Activated CD4-positive, alpha-beta T cell treated with anti-CD3 and anti-CD28 coated beads, Interleukin-2, amount 50 U/mL, for 1 hour (primary cell): ENCODE measurements around the gene USH1C.

Source experiments
- DNase-seq: peaks from one replicate; pipeline ENCODE4 v3.0.0-alpha.2; 2020

The USH1C gene

GRCh38 chr11:17568944-17569343, 24.7 kb upstream of the USH1C start:
- no peak for DNase-seq

- DNase-seq, result no peak
These were observed 20.4 kb upstream of the USH1C start for GRCh38 chr11:17564687-17565042.

GRCh38 chr11:17563961-17564686, 19.9 kb upstream of the USH1C start:
- no peak for DNase-seq

- no peak for DNase-seq
These were observed 19.0 kb upstream of the USH1C start for GRCh38 chr11:17563231-17563646.

- no peak for DNase-seq
These were observed 17.3 kb upstream of the USH1C start for GRCh38 chr11:17561526-17561925.

GRCh38 chr11:17561111-17561415, 16.8 kb upstream of the USH1C start:
- DNase-seq, result no peak

GRCh38 chr11:17560281-17561110, 16.3 kb upstream of the USH1C start:
- DNase-seq, result no peak

GRCh38 chr11:17559341-17560087, 15.3 kb upstream of the USH1C start:
- DNase-seq, result no peak

GRCh38 chr11:17558916-17559315, 14.7 kb upstream of the USH1C start:
- no peak for DNase-seq

- no peak for DNase-seq
These were observed 14.0 kb upstream of the USH1C start for GRCh38 chr11:17558025-17558780.

- no peak for DNase-seq
These were observed 12.8 kb upstream of the USH1C start for GRCh38 chr11:17556999-17557398.

- no peak for DNase-seq
These were observed 10.3 kb upstream of the USH1C start for GRCh38 chr11:17554487-17554886.

- DNase-seq, result no peak
These were observed 9.0 kb upstream of the USH1C start for GRCh38 chr11:17553249-17553546.

GRCh38 chr11:17552392-17553248, 8.4 kb upstream of the USH1C start:
- DNase-seq, result no peak

GRCh38 chr11:17552041-17552355, 7.8 kb upstream of the USH1C start:
- DNase-seq, result no peak

GRCh38 chr11:17551347-17552040, 7.3 kb upstream of the USH1C start:
- no peak for DNase-seq

GRCh38 chr11:17550450-17551346, 6.5 kb upstream of the USH1C start:
- DNase-seq, result no peak

- no peak for DNase-seq
These were observed 4.2 kb upstream of the USH1C start for GRCh38 chr11:17548444-17548843.

GRCh38 chr11:17547932-17548331, 3.7 kb upstream of the USH1C start:
- no peak for DNase-seq

- no peak for DNase-seq
These were observed 2.9 kb upstream of the USH1C start, which contains the start of gene OTOG for GRCh38 chr11:17547051-17547577. OTOG (plus strand) TSS chr11:17547259; CDS start chr11:17547373, 114 bp downstream.
